HG03060 (cell line): ENCODE results near the gene TUBGCP4.

ENCODE experiments used
- ATAC-seq: cut with Tn5 transposase; IDR thresholded peaks from one replicate; pipeline ENCODE4 v1.9.1; 2021; ENCODE audit warnings: low read depth, moderate number of reproducible peaks; ENCODE audit not compliant: unreplicated experiment

TUBGCP4 gene

DNA sequence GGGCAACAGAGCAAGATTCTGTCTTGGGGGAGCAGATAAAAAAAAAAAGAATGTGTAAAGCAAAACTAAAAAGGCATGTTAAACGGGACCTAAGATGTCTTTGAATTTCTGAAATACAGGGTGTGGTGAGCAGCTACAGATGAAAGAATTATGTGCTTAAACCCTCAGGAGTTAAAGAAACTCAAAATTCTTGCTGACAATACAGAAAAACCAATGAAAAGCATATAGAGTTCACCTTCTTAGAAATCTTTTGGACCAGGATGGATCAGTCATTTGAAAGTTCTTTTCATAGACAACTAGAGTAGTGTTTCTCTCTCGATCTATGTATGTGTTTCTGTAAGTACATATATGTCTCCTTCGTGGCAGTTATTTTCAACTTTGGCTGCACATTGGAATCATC lies 31.4 kb downstream of the TUBGCP4 start:
- ATAC-seq: no peak

DNA sequence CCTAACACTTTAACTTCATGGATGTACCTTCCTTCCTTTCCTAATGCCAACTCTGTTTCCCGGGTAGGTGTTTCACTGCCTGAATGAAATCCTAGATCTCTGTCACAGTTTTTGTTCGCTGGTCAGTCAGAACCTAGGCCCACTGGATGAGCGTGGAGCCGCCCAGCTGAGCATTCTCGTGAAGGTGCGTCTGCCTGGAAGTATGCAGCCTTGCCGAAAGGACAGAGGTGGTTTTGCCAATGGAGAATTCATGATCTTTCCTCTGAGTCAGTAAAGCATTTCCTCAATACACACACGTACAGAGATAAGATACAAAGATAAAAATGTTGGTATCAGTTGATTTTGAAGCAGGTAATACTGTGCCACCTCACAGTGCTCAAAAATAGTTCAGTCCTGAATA lies 32.7 kb downstream of the TUBGCP4 start:
- no peak for ATAC-seq

DNA sequence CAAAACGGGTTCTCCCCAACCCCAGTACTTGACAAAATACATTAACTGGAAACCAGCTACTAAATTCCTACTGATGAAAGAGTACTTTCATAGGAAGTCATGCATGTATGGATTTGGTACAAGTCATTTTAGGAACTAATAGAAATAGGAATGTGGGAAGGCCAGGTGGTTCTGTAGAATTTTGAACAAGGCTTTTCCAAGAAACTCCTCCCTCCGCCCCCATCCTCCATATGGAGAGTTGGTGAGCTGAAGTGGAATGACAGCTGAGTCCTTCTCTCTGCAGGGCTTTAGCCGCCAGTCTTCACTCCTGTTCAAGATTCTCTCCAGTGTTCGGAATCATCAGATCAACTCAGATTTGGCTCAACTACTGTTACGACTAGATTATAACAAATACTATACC lies 33.2 kb downstream of the TUBGCP4 start:
- ATAC-seq: no peak

DNA sequence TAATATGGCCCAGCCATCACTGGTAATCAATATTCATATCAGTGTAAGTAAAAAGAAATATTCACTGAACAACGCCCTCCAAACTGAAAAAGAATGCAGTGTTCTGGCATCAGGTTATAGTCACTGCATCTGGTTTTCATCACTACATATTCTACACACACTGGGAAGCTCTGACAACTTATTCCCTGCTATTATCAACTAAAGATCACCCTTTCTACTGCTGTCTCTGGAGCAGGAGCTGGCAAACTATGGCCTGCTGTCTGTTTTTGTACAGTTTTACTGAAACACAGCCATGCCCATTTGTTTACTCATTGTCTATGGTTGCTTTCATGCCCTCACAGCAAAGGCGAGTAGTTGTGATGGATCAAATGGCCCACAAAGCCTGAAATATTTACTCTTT lies 35.3 kb downstream of the TUBGCP4 start:
- no peak for ATAC-seq

DNA sequence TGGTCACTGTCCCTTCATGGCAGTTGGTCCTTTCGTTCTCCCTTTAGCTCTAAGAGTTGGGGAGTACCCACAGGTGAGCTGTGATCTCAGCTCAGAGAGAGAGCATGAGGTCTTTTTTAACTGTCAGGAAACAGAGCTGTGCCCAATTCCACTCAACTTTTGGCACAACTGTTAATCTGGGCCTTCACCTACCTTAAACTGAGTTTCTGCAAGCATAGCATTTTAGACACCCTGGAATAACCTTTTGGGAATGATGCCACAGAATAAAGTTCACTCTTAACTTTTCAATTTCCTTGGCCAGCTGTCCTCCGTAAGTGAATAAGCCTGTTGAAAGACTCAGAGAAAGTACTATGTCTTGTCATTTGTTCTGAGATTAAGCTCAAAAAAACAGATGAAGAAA lies 35.9 kb downstream of the TUBGCP4 start:
- ATAC-seq: no peak

DNA sequence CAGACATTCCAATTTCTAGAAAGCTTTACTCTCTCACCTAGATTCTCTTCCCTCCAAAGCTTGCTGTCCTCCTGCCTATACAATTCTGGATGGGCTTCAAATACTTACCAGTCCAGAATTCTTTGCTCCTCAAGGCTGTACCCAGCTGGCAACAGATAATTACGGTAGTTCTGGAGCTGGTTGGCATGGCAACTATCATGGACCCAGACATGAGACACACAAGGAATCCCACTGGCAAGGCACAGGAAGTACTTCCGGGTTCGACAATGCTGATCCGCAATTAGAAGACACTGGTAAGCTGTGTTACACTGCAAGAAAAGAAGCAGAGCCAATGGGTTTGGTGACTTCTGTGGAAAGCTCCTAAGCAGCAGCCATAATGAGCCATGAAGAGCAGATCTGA lies 37.9 kb downstream of the TUBGCP4 start:
- no peak for ATAC-seq

DNA sequence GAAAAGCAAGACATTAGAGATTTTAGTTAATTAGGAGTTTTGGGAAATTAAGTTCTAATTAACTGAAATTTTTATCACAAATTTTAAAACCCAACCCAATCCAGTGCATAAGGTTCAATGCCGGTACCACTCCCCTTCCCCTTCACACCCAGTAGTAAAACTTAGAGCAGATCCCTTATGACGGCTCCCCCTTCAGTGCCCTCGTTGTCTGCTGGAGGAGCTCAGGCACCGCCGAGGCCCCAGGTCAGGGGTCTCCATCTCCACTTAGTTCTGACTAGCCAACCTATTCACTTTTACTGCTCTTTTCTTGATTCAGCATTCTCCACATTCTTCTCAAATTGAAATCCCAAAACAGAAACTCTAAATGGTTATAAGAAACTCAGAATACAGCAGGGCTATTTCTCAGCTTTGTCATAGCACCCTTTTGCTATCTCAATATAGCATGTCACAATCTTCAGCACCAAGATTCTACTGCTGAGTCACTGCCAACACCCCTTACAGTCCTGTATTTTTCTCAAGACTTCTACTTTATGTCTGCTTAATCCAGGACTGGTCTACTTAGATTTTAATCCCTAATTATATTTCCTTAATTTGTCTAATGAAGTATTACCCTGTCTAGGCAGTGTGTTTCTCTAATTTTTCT lies 39.8 kb downstream of the TUBGCP4 start:
- ATAC-seq: no peak

DNA sequence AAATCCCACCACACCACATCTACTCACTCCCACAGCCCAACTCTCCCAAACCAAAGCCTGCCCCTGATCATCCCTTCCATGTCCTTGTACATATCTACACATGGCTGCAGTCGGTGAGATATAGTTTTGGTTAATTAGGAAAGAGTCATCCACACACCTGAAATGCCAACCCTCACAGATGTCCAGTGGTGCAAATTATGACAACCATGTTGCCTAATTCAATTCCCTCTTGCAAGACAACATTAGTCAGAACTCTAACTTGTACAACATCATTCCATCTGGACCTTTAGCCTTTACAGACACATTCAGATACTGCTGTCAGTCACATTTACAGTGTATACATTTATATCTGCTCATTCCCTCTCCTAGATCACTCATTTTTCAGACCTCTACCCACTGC lies 41.2 kb downstream of the TUBGCP4 start:
- no peak for ATAC-seq

DNA sequence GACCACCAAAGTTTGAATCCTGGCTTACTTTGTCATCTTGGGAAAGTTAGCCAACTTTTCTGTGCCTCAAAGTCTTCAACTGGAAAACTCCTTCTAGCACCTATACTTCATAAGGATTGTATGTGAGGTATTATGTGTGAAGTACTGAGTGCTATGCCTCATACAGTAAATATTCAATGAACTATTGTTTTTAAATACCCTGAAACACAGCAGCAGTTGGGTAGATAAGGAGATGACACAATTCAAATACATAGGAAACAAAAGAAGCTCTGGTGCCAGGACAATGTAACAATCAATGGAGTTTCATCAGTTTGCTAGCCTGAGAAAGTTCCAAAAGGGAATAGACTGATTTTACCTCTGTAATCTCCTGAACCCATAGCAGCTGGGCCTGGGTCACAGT lies 43.3 kb downstream of the TUBGCP4 start:
- no peak for ATAC-seq

DNA sequence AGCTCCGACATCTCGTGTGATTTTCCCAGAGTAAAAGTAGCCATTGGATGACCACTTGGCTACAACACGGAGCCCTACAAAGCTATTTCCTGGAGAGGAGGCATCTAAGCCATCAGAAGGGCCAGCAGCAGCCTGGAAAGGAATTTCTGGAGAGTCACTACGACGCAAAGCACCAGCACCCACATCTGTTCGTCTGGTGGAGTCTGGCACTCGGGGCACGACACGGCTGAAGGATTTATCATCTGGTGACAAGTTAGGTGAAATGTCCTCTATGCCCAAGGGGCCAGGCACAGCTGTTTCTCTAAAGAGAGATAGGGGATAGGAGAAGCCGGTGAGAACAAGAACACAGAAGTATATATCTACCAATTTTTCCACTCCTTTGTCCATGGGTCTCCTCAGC lies 49.5 kb downstream of the TUBGCP4 start:
- ATAC-seq: no peak

DNA sequence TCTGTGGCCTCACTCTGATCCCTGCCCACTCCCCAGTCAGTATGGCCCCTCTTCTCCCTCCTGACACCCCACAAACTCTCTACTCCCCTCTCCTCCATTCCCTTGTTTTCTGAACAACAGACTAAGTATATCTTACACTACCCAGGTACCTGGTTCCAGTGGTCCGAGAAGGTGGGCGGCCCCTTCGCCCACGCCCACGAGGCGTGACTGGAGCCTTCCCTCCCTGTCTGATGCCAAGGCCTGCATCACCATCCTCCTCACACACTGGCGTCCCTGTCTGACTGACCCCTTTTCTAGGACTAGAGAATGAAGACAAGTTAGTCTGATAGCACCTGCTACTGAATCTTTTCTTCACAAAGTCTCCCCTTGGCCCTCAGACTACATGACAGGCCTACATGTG lies 50.0 kb downstream of the TUBGCP4 start:
- ATAC-seq: no peak

DNA sequence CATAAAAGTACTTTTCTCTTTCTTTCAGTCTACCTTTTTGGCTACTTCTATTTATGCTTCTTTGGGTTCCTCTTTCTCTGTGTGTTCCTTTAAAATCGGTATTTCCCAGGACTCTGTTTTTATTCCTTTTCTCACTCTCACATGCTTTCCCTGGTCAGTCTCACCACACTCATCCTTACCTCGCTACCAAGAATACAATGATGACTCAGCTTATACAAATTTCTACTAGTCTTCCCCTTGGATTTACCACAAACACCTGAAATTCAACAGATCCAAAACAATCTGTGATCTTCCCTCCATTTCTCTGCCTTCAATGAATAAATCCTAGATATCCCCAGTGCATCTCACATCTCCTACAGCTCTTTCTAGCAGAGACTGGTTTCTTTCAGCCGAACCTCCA lies 52.9 kb downstream of the TUBGCP4 start:
- no peak for ATAC-seq

DNA sequence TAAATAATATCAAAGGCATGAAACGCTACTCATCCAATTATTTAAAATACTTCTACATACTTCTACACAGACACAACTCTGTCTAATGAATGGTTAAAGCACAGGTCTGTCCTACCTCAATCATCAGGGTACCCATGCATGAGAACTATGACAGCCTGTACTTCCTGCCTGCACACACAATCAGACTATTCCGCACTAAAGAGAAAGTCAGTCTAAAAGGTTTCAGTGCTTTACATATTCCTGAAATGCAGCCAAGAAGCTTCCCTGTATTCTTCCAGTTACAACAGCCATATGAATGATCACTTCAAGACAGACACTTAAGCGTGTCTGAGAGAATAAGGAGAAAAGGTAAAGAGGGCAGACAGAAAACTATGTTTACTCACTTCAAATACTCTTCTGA lies 58.8 kb downstream of the TUBGCP4 start:
- no peak for ATAC-seq

DNA sequence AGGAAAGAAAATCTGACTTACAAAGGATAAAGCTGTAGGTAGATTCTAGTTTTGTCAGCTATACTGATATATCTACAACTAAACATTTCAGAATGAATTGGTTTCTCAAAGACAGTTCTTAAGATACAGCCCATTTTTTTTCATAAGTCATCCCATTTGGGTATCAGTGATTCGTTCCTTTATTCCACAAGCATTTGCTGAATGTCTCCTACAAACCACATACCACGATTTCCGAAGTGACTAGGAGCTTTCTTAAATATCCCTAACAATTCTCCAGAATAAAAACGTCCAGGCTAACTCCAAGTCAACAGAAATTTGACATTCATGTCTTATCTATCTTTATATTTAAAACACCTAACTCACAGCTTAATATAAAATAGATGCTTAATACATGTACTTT lies 62.3 kb downstream of the TUBGCP4 start:
- ATAC-seq: no peak

DNA sequence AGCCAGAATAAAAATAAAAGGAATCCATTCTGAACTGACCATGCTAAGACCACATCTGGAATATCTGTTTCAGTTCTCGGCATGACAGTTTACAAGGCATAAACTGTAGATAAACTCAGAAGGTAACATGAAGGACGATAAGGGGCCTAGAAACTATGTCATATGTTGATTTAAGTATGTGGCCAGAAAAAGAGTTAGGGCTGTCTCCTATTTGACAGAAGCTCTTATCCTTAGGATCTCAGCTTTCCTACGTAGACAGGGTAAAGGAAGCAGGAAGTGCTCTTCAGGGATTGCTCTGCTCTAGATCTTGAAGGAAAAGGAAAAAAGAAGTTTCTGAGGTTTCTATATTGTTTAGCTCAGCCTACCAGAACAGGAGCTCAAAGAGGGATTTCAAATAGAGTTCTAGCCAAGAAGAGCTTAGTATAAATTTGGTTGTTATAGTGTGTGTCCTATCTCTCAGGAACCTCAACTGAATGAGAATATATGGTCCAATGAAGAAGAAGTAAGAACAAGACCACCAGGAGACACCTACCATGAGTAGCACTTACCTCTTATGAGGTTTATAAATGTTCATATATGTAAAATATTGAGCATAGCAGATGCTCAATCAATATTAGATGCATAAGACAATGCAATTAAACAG lies 62.9 kb downstream of the TUBGCP4 start:
- ATAC-seq: no peak

DNA sequence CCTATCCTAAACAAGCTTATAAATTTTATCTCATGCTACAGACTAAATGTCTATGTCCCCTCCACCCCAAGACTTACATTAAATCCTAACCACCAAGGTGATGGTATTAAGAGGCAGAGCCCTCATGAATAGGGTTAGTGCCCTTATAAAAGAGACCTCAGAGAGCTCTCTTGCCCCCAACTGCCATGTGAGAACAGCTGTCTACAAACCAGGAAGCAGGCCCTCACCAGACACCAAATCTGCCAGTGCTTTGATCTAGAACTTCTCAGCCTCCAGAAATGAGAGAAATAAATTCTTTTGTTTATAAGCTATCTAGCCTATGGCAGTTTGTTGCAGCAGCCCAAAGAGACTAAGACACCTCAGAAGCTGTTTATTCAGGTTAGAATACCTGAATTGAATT lies 63.5 kb downstream of the TUBGCP4 start:
- no peak for ATAC-seq

DNA sequence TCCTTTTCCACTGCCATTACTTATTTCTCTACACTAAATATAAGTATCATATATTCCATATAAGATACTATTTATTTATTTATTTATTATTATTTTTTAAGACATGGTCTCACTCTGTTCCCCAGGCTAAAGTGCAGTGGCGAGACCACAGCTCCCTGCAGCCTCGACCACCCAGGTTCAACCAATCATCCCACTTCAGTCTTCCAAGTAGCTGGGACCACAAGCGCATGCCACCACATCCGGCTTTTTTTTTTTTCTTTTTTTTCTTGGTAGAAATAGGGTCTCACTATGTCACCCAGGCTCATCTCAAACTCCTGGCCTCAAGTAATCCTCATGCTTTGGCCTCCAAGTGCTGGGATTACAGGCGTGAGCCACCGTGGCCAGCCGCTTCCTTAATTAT lies 65.5 kb downstream of the TUBGCP4 start:
- no peak for ATAC-seq

DNA sequence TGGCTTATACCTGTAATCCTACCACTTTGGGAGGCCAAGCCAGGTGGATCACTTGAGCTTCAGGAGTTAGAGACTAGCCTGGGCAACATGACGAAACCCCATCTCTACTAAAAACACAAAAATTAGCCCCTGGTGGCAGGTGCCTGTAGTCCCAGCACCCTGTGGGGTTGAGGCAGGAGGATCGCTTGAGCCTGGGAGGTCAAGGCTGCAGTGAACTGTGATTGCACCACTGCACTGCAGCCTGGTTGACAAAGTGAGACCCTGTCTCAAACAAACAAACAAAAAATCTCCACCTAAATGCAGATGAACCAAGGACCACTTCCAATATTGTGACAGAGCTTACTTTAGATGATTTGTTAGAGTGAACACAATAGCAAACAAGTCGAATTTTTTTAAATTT lies 68.4 kb downstream of the TUBGCP4 start:
- no peak for ATAC-seq

DNA sequence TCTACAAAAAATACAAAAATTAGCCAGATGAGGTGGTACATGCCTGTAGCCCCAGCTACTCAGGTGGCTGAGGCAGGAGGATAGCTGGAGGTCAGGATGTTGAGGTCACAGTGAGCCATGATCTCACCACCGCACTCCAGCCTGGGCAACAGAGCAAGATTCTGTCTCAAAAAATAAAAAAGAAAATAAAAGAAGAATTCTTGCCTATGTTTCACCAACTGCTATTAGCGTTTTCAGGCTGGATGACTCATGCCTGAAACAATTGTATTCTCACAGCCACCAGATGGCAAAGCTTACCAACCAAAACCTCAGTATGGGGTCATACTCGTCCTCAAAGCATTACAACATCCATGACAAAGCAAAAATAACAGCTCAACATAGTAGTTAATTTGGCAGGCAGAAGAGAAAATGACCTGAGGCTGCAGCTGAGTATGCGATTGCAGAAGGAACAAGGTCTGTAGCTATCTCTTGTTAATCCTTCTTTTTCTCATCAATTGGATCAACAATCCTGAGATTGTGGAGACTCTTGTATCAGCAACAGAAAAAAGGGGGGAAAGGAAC lies 69.9 kb downstream of the TUBGCP4 start:
- peak; percentile 64 for ATAC-seq

DNA sequence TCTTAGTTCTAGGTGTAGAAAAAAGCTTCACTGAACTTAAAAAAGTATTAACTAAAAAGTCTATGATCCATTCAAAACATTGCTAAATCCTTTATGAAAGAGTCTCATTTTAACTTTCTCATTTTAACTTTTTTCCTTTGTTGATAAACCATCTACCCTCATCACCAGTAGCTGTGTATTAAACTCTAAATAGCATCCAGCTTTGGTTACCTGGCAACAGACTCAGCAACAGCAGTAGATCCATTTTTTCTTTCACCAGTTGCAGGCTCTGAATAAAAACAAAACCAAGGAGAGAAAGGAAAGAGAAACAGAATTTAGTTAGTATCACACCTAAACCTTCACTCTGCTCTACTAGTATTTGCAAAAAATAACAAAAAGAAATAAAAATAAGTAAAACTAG lies 70.4 kb downstream of the TUBGCP4 start:
- ATAC-seq: no peak

DNA sequence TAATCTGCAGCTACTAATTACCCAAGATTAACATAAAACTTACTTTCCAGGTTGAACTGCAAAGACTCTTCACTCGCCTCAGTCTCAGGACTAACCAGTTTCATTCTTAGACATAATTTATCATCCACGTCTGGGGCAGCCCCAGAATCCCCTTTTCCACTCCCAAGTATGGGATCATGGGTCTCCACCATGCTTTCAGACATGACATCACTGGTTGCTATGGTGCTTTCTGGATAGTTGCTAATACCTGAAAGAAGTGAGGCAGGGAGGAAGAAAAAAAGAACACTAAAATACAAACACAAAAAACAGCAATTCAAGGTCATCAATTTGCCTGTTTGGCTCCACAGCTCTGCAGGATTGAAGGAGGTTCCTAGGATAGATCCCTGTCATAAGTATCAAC lies 75.4 kb downstream of the TUBGCP4 start:
- no peak for ATAC-seq

DNA sequence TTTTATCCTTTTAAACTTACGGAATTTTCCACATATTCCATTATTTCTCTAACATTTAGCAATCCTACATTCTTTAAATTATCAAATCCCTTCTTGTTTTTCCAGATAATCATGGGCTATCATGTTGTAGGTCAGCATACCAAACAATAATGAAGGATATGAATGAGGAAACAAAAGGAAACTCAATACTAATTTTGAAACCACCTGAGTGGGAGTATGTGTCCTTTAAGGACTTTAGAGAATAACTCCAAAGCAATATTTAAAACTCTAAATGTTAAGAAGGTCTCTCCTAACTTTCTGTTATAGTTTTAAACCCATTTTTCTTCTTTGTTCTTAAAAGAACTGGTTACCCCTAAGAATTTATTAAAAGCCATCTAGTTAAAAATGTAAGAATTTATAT lies 79.1 kb downstream of the TUBGCP4 start:
- no peak for ATAC-seq
